Liver (tissue), 9 donors: ENCODE data around the gene TMEM43. TPM values are rescaled to one million over a fixed set of nuclear protein-coding genes. Genes with fewer than 3 reads are reported as not detected.
A peak's percentile ranks its signal among the peaks of the same experiment; 100 is the strongest.

ENCODE experiments used
- DNase-seq: peaks from one replicate; pipeline ENCODE4 v3.0.0-alpha.2; 2017; ENCODE audit warnings: low spot score
- H3K27ac ChIP-seq, 2 donors: one replicate each; pipeline ENCODE4 v1.7.0; 2013; ENCODE audit warnings: inconsistent platforms in 2 of 2, low read length in 2 of 2, control low read depth in 1 of 2, low read depth in 1 of 2, mild to moderate bottlenecking in 1 of 2
- H3K27me3 ChIP-seq, 4 donors: one replicate each; pipeline versions ENCODE4 v1.6.1 to v1.7.0; 2013; ENCODE audit warnings: low read length in 3 of 4, inconsistent platforms in 1 of 4, mild to moderate bottlenecking in 1 of 4, moderate library complexity in 1 of 4; ENCODE audit not compliant: control insufficient read depth in 4 of 4, insufficient read depth in 4 of 4
- H3K36me3 ChIP-seq, 4 donors: one replicate each; pipeline versions ENCODE4 v1.6.1 to v1.7.0; 2013; ENCODE audit warnings: low read length in 3 of 4, mild to moderate bottlenecking in 3 of 4, low read depth in 1 of 4, moderate library complexity in 1 of 4; ENCODE audit not compliant: control insufficient read depth in 4 of 4, insufficient read depth in 3 of 4
- H3K4me1 ChIP-seq, 4 donors: one replicate each; pipeline versions ENCODE4 v1.6.1 to v1.7.0; 2013; ENCODE audit warnings: low read length in 3 of 4, mild to moderate bottlenecking in 3 of 4, moderate library complexity in 1 of 4; ENCODE audit not compliant: control insufficient read depth in 4 of 4, insufficient read depth in 4 of 4
- H3K4me3 ChIP-seq, 3 donors: one replicate each; pipeline versions ENCODE4 v1.6.1 to v1.7.0; 2013; ENCODE audit warnings: low read length in 3 of 3, control low read depth in 1 of 3, low read depth in 1 of 3, mild to moderate bottlenecking in 1 of 3
- H3K9ac ChIP-seq, 2 donors: one replicate each; pipeline ENCODE4 v1.7.0; 2013; ENCODE audit warnings: low read length in 2 of 2, mild to moderate bottlenecking in 2 of 2, moderate library complexity in 2 of 2, control low read depth in 1 of 2, low read depth in 1 of 2
- H3K9me3 ChIP-seq, 4 donors: one replicate each; pipeline versions ENCODE4 v1.6.1 to v1.7.0; 2013; ENCODE audit warnings: low read length in 3 of 4; ENCODE audit not compliant: control insufficient read depth in 4 of 4
- CTCF ChIP-seq: fragments of 150-350 bp; IDR thresholded peaks from 2 replicates; pipeline ENCODE4 v1.5.1; 2017; ENCODE audit warnings: improper control_type of control experiment, low read depth, low read length; ENCODE audit not compliant: missing input control
- EGR1 ChIP-seq, 2 donors: IDR thresholded peaks; 2 replicates each; pipeline ENCODE4 v1.6.1; 2016 to 2018; ENCODE audit warnings: antibody characterized with exemption in 2 of 2, low read depth in 2 of 2
- FOXA1 ChIP-seq: IDR thresholded peaks from 2 replicates; pipeline ENCODE4 v1.6.1; 2016; ENCODE audit warnings: antibody characterized with exemption
- GABPA ChIP-seq, 2 donors: IDR thresholded peaks in 1 of 2; conservative IDR thresholded peaks in 1 of 2; 2 replicates each; pipeline ENCODE4 v1.6.1; 2016; ENCODE audit warnings: antibody characterized with exemption in 2 of 2, mild to moderate bottlenecking in 1 of 2, moderate library complexity in 1 of 2
- HNF4A ChIP-seq, 2 donors: conservative IDR thresholded peaks; 2 replicates each; pipeline ENCODE4 v1.6.1; 2016; ENCODE audit warnings: antibody characterized with exemption in 2 of 2, mild to moderate bottlenecking in 2 of 2
- HNF4G ChIP-seq: IDR thresholded peaks from 2 replicates; pipeline ENCODE4 v1.6.1; 2016; ENCODE audit warnings: antibody characterized with exemption
- JUND ChIP-seq, 2 donors: IDR thresholded peaks; 2 replicates each; pipeline ENCODE4 v1.6.1; 2016; ENCODE audit warnings: antibody characterized with exemption in 2 of 2
- NR2F2 ChIP-seq: IDR thresholded peaks from 2 replicates; pipeline ENCODE4 v1.6.1; 2016; ENCODE audit warnings: antibody characterized with exemption
- RAD21 ChIP-seq, 2 donors: IDR thresholded peaks; 2 replicates each; pipeline ENCODE4 v1.6.1; 2016; ENCODE audit warnings: antibody characterized with exemption in 2 of 2, mild to moderate bottlenecking in 2 of 2
- RXRA ChIP-seq, 2 donors: IDR thresholded peaks; 2 replicates each; pipeline ENCODE4 v1.6.1; 2017 to 2018; ENCODE audit warnings: antibody characterized with exemption in 2 of 2, mild to moderate bottlenecking in 1 of 2
- TAF1 ChIP-seq: conservative IDR thresholded peaks from 2 replicates; pipeline ENCODE4 v1.6.1; 2016; ENCODE audit warnings: antibody characterized with exemption, mild to moderate bottlenecking
- YY1 ChIP-seq: IDR thresholded peaks from 2 replicates; pipeline ENCODE4 v1.6.1; 2016; ENCODE audit warnings: antibody characterized with exemption, mild to moderate bottlenecking
- ZBTB33 ChIP-seq: IDR thresholded peaks from 2 replicates; pipeline ENCODE4 v1.6.1; 2016; ENCODE audit warnings: antibody characterized with exemption
- WGBS: extraction: QIAGEN DNeasy Blood & Tissue Kit; methylation state at CpG from one replicate; pipeline ENCODE4 v1.1.7; 2013; 5-methylcytosine and 5-hydroxymethylcytosine counted together
- polyA plus RNA-seq, 2 donors: library from polyadenylated mRNA; stranded (reverse) in 1 of 2; unstranded in 1 of 2; fragments of 200-250 nt in 1 of 2; fragments of >200 nt in 1 of 2; fragmentation: Nextera tagmentation in 1 of 2; extraction: Ambion mirVana in 1 of 2; gene quantifications; one replicate each; pipeline versions ENCODE4 v1.2.1 to v1.2.3, GENCODE V29; 2013 to 2015
- total RNA-seq, 2 donors: library from RNA; depleted of rRNA; stranded (reverse); fragments of >200 nt; gene quantifications; one replicate each; pipeline ENCODE4 v1.2.3, GENCODE V29; 2014
- TF ChIP-seq, protein P1 (sequence below): IDR thresholded peaks from 2 replicates; pipeline ENCODE4 v1.6.1; 2016; ENCODE audit warnings: antibody characterized with exemption
- TF ChIP-seq, protein P2 (sequence below): IDR thresholded peaks from 2 replicates; pipeline ENCODE4 v1.6.1; 2016; ENCODE audit warnings: antibody characterized with exemption
- TF ChIP-seq, protein P3 (sequence below): IDR thresholded peaks from 2 replicates; pipeline ENCODE4 v1.6.1; 2016; ENCODE audit warnings: antibody characterized with exemption, mild to moderate bottlenecking
- donor health status: healthy.
- donor health status: healthy.
- donor health status: healthy.
- donor health status: healthy.
- donor health status: healthy.

Gene TMEM43
- total and polyA plus RNA-seq, 4 donors: 7.4 to 15.1 (median 13.5) TPM

DNA sequence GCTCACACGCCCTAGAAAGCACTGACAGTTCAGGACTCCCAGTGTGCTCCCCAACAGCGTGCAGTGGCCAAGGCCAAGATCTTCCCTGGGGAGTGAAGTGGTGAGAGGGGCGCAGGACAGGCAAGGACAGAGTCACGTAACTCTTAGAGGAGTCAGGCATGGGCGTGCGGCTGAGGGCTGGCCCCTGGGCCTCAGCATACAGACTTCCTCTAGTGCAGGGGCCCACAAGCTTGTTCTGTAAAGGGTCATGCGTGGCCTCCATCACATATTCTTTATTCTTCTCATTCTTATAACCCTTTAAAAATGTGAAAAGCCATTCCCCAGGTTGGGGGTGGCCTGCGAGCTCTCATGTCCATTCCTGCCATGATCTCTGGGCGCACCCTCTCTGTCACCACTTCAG, 25.2 kb downstream of the TMEM43 start:
- Histone ChIP-seq H3K9me3 (no peaks in the 10 kb centered on the region), H3K36me3 (peaks cover 3 to 55% (median 34%) of the 10 kb centered on the region in 4 donors), H3K4me3 (no peak overlapping the region), H3K27me3 (no peaks in the 10 kb centered on the region), H3K27ac (no peak overlapping the region), H3K4me1 (peaks cover 0 to 11% (median 7%) of the 10 kb centered on the region in 4 donors), H3K9ac (no peak overlapping the region)
- DNase-seq: peak; percentile 25
- WGBS: 98% methylated on average over 9 of the region's 9 CpGs
- TF ChIP-seq RXRA (IDR thresholded peaks at IDR 0.05): no peak
- TF ChIP-seq, protein P1, sequence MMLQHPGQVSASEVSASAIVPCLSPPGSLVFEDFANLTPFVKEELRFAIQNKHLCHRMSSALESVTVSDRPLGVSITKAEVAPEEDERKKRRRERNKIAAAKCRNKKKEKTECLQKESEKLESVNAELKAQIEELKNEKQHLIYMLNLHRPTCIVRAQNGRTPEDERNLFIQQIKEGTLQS: no peak
- no peak for TF ChIP-seq RAD21 (IDR thresholded peaks at IDR 0.05)
- no peak for TF ChIP-seq GABPA (IDR thresholded peaks at IDR 0.05 in 1 of 2, conservative IDR thresholded peaks at IDR 0.05 in 1 of 2)
- no peak for TF ChIP-seq HNF4G
- no peak for TF ChIP-seq TAF1
- no peak for TF ChIP-seq NR2F2
- TF ChIP-seq, protein P2, sequence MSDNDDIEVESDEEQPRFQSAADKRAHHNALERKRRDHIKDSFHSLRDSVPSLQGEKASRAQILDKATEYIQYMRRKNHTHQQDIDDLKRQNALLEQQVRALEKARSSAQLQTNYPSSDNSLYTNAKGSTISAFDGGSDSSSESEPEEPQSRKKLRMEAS: no peak
- no peak for TF ChIP-seq YY1
- no peak for TF ChIP-seq EGR1 (IDR thresholded peaks at IDR 0.05; ENCODE audit: low read depth in 2 of 2)
- no peak for TF ChIP-seq JUND (IDR thresholded peaks at IDR 0.05)
- TF ChIP-seq HNF4A (conservative IDR thresholded peaks at IDR 0.05): no peak
- TF ChIP-seq FOXA1: no peak

- WGBS: 95% methylated on average over 9 of the region's 9 CpGs
- no peak overlapping the region for H3K9ac ChIP-seq
Observed at GRCh38 chr3:14150491-14151230, 25.8 kb downstream of the TMEM43 start.

More at GRCh38 chr3:14150491-14151230, 25.8 kb downstream of the TMEM43 start:
- Histone ChIP-seq H3K4me1 (peaks cover 0 to 6% (median 1%) of the 10 kb centered on the region in 4 donors), H3K27me3 (no peaks in the 10 kb centered on the region), H3K9me3 (no peaks in the 10 kb centered on the region), H3K36me3 (peaks cover 3 to 53% (median 31%) of the 10 kb centered on the region in 4 donors), H3K4me3 (no peak overlapping the region), H3K27ac (no peak overlapping the region)
- peak; percentile 21 for DNase-seq
- TF ChIP-seq TAF1: no peak
- no peak for TF ChIP-seq HNF4G
- no peak for TF ChIP-seq CTCF
- TF ChIP-seq ZBTB33: no peak
- TF ChIP-seq, protein P3, sequence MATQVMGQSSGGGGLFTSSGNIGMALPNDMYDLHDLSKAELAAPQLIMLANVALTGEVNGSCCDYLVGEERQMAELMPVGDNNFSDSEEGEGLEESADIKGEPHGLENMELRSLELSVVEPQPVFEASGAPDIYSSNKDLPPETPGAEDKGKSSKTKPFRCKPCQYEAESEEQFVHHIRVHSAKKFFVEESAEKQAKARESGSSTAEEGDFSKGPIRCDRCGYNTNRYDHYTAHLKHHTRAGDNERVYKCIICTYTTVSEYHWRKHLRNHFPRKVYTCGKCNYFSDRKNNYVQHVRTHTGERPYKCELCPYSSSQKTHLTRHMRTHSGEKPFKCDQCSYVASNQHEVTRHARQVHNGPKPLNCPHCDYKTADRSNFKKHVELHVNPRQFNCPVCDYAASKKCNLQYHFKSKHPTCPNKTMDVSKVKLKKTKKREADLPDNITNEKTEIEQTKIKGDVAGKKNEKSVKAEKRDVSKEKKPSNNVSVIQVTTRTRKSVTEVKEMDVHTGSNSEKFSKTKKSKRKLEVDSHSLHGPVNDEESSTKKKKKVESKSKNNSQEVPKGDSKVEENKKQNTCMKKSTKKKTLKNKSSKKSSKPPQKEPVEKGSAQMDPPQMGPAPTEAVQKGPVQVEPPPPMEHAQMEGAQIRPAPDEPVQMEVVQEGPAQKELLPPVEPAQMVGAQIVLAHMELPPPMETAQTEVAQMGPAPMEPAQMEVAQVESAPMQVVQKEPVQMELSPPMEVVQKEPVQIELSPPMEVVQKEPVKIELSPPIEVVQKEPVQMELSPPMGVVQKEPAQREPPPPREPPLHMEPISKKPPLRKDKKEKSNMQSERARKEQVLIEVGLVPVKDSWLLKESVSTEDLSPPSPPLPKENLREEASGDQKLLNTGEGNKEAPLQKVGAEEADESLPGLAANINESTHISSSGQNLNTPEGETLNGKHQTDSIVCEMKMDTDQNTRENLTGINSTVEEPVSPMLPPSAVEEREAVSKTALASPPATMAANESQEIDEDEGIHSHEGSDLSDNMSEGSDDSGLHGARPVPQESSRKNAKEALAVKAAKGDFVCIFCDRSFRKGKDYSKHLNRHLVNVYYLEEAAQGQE: no peak
- TF ChIP-seq JUND (IDR thresholded peaks at IDR 0.05): no peak
- no peak for TF ChIP-seq RXRA (IDR thresholded peaks at IDR 0.05)
- TF ChIP-seq YY1: no peak
